Gastroesophageal sphincter (tissue), 4 donors: ENCODE measurements around the gene TNFAIP8L1. TPM values are rescaled to one million over a fixed set of nuclear protein-coding genes. Genes with fewer than 3 reads are reported as not detected.

Source experiments
- ATAC-seq: fragments of 150-250 bp; one replicate; pipeline ENCODE4 v1.9.1; 2016; ENCODE audit warnings: mild to moderate bottlenecking, moderate library complexity
- H3K27ac ChIP-seq, 4 donors: fragments of 200-600 bp; sonication (generic) in 3 of 4; 1 replicate in 3 of 4; 2 replicates in 1 of 4; pipeline ENCODE4 v1.5.1; 2016 to 2019
- H3K27me3 ChIP-seq: fragments of 200-600 bp; sonication (generic); one replicate; pipeline ENCODE4 v1.5.1; 2019
- H3K36me3 ChIP-seq, 2 donors: fragments of 200-600 bp; sonication (generic); one replicate each; pipeline ENCODE4 v1.5.1; 2019; ENCODE audit warnings: control low read depth in 1 of 2
- H3K4me1 ChIP-seq, 3 donors: fragments of 200-600 bp; sonication (generic); 1 replicate in 2 of 3; 2 replicates in 1 of 3; pipeline ENCODE4 v1.5.1; 2016 to 2019; ENCODE audit warnings: control low read depth in 2 of 3
- H3K4me3 ChIP-seq, 2 donors: fragments of 200-600 bp; sonication (generic); one replicate each; pipeline ENCODE4 v1.5.1; 2019; ENCODE audit warnings: mild to moderate bottlenecking in 1 of 2, moderate library complexity in 1 of 2
- H3K9me3 ChIP-seq, 3 donors: fragments of 200-600 bp; sonication (generic); one replicate each; pipeline ENCODE4 v1.5.1; 2017 to 2019; ENCODE audit warnings: control low read depth in 2 of 3
- EP300 ChIP-seq: sonication (generic); formaldehyde crosslinking; IDR thresholded peaks from one replicate; pipeline ENCODE4 v1.6.1; 2017; ENCODE audit warnings: antibody characterized with exemption, mild to moderate bottlenecking
- POLR2A ChIP-seq, 2 donors: fragments of 450-650 bp; IDR thresholded peaks; one replicate each; pipeline ENCODE4 v1.6.1; 2017; ENCODE audit warnings: antibody characterized with exemption in 2 of 2, mild to moderate bottlenecking in 2 of 2, moderate library complexity in 1 of 2
- POLR2AphosphoS5 ChIP-seq: sonication (generic); formaldehyde crosslinking; IDR thresholded peaks from one replicate; pipeline ENCODE4 v1.6.1; 2017; ENCODE audit warnings: antibody characterized with exemption
- WGBS, 2 donors: methylation state at CpG; one replicate each; pipeline ENCODE4 v1.1.5; 2018; ENCODE audit warnings: low coverage in 1 of 2; 5-methylcytosine and 5-hydroxymethylcytosine counted together
- total RNA-seq, 4 donors: library from RNA; depleted of rRNA; stranded (reverse); fragments of >200 nt; gene quantifications; one replicate each; pipeline ENCODE4 v1.1.0, GENCODE V29; 2016
- TF ChIP-seq, protein P1 (sequence below), 4 experiments: fragments of 200-600 bp in 2 of 4; fragments of 450-650 bp in 2 of 4; sonication (generic) in 1 of 4; IDR thresholded peaks; one replicate each; pipeline ENCODE4 v1.5.1; 2017 to 2019; ENCODE audit warnings: antibody characterized with exemption in 4 of 4, mild to moderate bottlenecking in 2 of 4, moderate library complexity in 2 of 4

TNFAIP8L1 gene
- total RNA-seq, 4 donors from 2014 or later, result 5.8 to 16.4 (median 7.0) TPM

DNA sequence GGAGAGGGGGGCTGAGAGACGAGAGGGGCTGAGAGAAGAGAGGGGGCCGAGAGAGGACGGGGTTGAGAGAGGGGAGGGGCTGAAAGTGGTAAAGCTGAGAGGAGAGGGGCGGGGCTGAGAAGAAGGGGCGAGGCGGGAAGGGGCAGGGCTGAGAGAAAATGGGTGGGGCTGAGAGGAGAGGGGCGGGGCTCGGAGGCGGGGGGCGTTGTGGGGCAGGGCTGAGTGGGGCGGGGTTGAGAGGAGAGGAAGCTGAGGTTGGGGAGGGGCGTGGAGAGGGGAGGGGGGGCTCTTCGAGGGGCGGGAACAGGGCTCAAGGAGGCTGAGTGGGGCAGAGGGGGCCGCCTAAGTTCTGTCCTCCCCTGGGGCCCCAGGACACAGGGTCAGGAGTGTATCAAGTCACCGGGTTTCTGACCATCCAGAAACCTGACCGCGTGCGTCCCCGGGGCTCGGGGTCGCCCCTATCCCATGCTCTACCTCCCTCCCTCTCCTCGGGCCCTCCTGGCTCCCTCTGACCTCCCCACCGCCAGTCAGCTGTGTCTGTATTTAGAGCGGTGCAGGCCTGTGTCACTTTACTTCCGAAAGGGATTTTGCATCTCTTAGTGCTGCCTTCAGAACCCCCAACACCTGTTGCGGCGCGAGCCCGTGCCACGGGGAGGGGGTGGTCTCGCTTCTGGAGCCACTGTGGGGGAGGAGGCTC is 41.2 kb upstream of the TNFAIP8L1 start:
- Histone ChIP-seq H3K27me3 (peaks cover 92% of the 10 kb centered on the region), H3K4me3 (peak overlapping the region in 1 of 2 donors; percentile 19), H3K9me3 (no peaks in the 10 kb centered on the region), H3K4me1 (peaks cover 0 to 18% (median 3%) of the 10 kb centered on the region in 3 donors), H3K36me3 (no peaks in the 10 kb centered on the region), H3K27ac (no peak overlapping the region)
- peak; percentile 36 for ATAC-seq
- WGBS, 2 donors, result 0 to 6% methylated on average over 3 to 10 of the region's 32 CpGs
- TF ChIP-seq EP300 (no peak), POLR2A (IDR thresholded peaks at IDR 0.05) (no peak), POLR2AphosphoS5 (no peak)
- TF ChIP-seq, protein P1, sequence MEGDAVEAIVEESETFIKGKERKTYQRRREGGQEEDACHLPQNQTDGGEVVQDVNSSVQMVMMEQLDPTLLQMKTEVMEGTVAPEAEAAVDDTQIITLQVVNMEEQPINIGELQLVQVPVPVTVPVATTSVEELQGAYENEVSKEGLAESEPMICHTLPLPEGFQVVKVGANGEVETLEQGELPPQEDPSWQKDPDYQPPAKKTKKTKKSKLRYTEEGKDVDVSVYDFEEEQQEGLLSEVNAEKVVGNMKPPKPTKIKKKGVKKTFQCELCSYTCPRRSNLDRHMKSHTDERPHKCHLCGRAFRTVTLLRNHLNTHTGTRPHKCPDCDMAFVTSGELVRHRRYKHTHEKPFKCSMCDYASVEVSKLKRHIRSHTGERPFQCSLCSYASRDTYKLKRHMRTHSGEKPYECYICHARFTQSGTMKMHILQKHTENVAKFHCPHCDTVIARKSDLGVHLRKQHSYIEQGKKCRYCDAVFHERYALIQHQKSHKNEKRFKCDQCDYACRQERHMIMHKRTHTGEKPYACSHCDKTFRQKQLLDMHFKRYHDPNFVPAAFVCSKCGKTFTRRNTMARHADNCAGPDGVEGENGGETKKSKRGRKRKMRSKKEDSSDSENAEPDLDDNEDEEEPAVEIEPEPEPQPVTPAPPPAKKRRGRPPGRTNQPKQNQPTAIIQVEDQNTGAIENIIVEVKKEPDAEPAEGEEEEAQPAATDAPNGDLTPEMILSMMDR (IDR thresholded peaks at IDR 0.05), result no peak

DNA sequence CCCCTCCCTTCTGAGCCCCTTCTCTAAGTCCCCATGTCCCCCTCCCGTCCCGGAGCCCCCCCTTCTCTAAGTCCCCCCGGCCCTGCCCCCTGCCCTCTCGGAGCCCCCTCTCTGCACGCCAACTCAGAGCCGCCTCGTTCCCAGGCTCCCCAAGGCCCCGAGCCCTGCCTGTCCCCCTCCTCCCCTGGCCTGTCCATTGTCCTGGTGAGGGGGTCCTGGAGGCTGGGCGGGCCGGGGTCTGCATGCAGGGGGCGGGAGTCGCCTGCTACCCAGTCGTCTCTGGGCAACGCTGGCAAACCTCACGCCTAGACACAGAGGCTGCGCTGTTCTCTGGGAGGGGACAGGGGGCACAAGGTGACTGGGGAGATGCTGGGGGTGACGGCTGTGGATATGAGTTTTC is 40.6 kb upstream of the TNFAIP8L1 start:
- Histone ChIP-seq H3K27ac (no peak overlapping the region), H3K4me3 (no peak overlapping the region), H3K27me3 (peaks cover 94% of the 10 kb centered on the region), H3K4me1 (peaks cover 0 to 18% (median 3%) of the 10 kb centered on the region in 3 donors), H3K36me3 (no peaks in the 10 kb centered on the region), H3K9me3 (no peaks in the 10 kb centered on the region)
- TF ChIP-seq POLR2A (IDR thresholded peaks at IDR 0.05), result no peak
- TF ChIP-seq EP300, result no peak
- TF ChIP-seq, protein P1 (IDR thresholded peaks at IDR 0.05), result no peak
- TF ChIP-seq POLR2AphosphoS5, result no peak
- WGBS, 2 donors, result no CpG with 5 or more reads among the region's 17 CpGs
- no peak for ATAC-seq

DNA sequence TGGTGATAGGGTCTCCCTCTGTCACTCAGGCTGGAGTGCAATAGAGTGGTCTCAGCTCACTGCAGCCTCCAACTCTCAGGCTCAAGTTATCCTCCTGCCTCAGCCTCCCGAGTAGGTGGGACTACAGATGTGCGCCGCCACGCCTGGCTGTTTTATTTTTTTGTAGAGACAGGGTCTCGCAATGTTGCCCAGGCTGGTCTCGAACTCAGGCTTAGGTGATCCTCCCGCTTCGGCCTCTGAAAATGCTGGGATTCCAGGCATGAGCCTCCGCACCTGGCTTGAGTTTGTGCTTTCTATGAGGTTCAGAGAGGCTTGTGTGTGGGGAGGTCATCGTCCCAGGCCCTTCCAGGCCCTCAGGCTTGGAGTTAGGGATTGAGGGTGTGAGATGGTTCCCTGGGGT is 39.2 kb upstream of the TNFAIP8L1 start:
- H3K36me3 ChIP-seq, result no peaks in the 10 kb centered on the region
- 81% methylated on average over 5 of the region's 10 CpGs; no CpG with 5 or more reads in 1 of the 2 donors for WGBS, 2 donors
- H3K27me3 ChIP-seq, result peaks cover 93% of the 10 kb centered on the region
- no peak overlapping the region for H3K4me3 ChIP-seq
- H3K4me1 ChIP-seq, result peaks cover 0 to 18% (median 3%) of the 10 kb centered on the region in 3 donors
- no peaks in the 10 kb centered on the region for H3K9me3 ChIP-seq
- no peak for ATAC-seq
- H3K27ac ChIP-seq, result no peak overlapping the region
- TF ChIP-seq, protein P1 (IDR thresholded peaks at IDR 0.05), result no peak
- TF ChIP-seq POLR2AphosphoS5, result no peak

DNA sequence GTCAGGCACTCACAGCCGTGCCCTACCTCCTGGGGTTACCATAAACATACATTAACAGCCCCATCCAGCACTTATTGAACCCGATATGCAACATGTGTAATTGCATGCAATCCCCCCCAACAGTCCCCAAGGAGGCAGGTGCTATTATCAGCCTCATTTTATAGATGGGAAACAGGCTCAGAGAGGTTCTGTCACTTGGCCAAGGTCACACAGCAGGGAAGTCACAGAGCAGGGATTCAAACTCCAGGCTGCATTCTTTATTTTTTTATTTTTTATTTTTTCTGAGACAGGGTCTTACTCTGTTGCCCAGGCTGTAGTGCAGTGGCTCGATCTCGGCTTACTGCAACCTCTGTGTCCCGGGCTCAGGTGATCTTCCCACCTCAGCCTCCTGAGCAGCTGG is 38.4 kb upstream of the TNFAIP8L1 start:
- TF ChIP-seq, protein P1 (IDR thresholded peaks at IDR 0.05), result no peak
- TF ChIP-seq POLR2AphosphoS5 (no peak), EP300 (no peak), POLR2A (IDR thresholded peaks at IDR 0.05) (no peak)
- peaks cover 95% of the 10 kb centered on the region for H3K27me3 ChIP-seq

DNA sequence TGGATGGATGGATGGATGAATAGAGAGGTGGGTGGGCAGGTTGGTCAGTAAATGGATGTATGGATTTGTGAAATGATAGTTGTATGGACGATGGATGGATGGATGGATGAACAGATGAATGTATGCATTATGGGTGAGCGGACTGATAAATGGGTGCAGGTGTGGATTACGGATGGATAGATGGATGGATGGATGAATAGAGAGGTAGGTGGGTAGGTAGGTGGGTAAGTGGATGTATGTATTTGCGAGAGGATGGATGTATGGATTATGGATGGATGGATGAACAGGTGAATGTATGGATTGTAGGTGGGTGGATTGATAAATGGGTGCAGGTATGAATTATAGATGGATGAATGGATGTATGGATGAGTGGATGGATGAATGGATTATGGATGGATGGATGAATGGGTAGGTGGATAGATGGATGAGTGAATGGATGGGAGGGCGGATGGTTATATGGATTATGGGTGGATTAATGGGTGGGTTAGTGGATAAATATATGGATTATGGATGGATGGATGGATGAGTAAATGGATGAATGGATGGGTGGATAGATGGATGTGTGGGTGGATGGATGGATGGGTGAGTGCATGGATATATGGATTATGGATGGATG is 37.0 kb upstream of the TNFAIP8L1 start:
- Histone ChIP-seq H3K27ac (no peak overlapping the region), H3K36me3 (no peaks in the 10 kb centered on the region), H3K4me1 (peaks cover 0 to 23% (median 8%) of the 10 kb centered on the region in 3 donors), H3K9me3 (no peaks in the 10 kb centered on the region), H3K27me3 (peaks cover 95% of the 10 kb centered on the region), H3K4me3 (no peak overlapping the region)
- no peak for ATAC-seq
- TF ChIP-seq, protein P1 (IDR thresholded peaks at IDR 0.05), result no peak
- TF ChIP-seq POLR2A (IDR thresholded peaks at IDR 0.05), result no peak
- no peak for TF ChIP-seq POLR2AphosphoS5
- no peak for TF ChIP-seq EP300
- 83 to 92% methylated on average over 5 of the region's 5 CpGs for WGBS, 2 donors

More for the DNA sequence above, 38.4 kb upstream of the TNFAIP8L1 start:
- WGBS, 2 donors, result 93% methylated on average over 3 of the region's 5 CpGs
- H3K4me1 ChIP-seq, result peaks cover 0 to 18% (median 3%) of the 10 kb centered on the region in 3 donors
- no peaks in the 10 kb centered on the region for H3K9me3 ChIP-seq
- ATAC-seq, result no peak
- no peak overlapping the region for H3K4me3 ChIP-seq
- no peaks in the 10 kb centered on the region for H3K36me3 ChIP-seq
- no peak overlapping the region for H3K27ac ChIP-seq
